ENCODE measurements around the gene FN1. TPM values are rescaled to one million over a fixed set of nuclear protein-coding genes. Genes with fewer than 3 reads are reported as not detected.

The FN1 gene
- total RNA-seq, 3 donors from 2014 or later (not counting 1 experiment from before 2014, with no cell fraction given) = 0.30 TPM; not detected in 2

DNA sequence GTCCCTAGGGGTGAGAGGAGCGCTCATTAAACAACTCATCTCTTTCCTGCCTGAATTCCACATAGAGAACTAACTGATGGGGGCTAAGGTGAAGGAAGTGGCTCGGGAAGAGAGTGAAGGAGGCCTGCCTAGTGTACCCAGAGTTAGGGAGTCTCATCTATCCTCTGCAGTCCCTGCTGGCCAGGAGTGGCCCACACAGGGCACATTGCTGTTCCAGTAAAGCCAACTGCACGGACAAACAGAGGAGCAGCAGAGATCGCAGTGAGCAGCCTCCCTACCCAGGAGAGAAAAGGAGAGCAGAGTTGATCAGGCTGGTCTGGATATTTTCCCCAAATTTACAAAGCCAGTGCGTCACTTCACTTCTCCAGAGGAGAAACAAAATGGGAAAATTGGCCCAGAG lies 16.9 kb upstream of the FN1 start:
- Mint-ChIP-seq H3K27ac (no peak overlapping the region), H3K36me3 (no peaks in the 10 kb centered on the region), H3K9me3 (no peaks in the 10 kb centered on the region), H3K4me3 (no peak overlapping the region), H3K27me3 (ENCODE audit: low read depth in 2 of 2) (peaks cover 26 to 49% of the 10 kb centered on the region in 2 donors), H3K4me1 (no peaks in the 10 kb centered on the region)
- Histone ChIP-seq H3K4me3 (ENCODE audit: low read length) (no peak overlapping the region), H3K36me3 (ENCODE audit: control insufficient read depth, insufficient read depth, low read length) (no peaks in the 10 kb centered on the region), H3K9me3 (ENCODE audit: control insufficient read depth, insufficient read depth, low read length) (no peaks in the 10 kb centered on the region), H3K27ac (ENCODE audit: low read length) (no peak overlapping the region), H3K27me3 (ENCODE audit: control insufficient read depth, insufficient read depth, low read length) (peaks cover 7% of the 10 kb centered on the region), H3K4me1 (ENCODE audit: control insufficient read depth, insufficient read depth, low read length) (no peaks in the 10 kb centered on the region)
- intact Hi-C loops (cut with micrococcal nuclease) = no loop called here
- 83% methylated on average over 4 of the region's 5 CpGs for WGBS (ENCODE audit: insufficient coverage)
- TF ChIP-seq, protein P1, sequence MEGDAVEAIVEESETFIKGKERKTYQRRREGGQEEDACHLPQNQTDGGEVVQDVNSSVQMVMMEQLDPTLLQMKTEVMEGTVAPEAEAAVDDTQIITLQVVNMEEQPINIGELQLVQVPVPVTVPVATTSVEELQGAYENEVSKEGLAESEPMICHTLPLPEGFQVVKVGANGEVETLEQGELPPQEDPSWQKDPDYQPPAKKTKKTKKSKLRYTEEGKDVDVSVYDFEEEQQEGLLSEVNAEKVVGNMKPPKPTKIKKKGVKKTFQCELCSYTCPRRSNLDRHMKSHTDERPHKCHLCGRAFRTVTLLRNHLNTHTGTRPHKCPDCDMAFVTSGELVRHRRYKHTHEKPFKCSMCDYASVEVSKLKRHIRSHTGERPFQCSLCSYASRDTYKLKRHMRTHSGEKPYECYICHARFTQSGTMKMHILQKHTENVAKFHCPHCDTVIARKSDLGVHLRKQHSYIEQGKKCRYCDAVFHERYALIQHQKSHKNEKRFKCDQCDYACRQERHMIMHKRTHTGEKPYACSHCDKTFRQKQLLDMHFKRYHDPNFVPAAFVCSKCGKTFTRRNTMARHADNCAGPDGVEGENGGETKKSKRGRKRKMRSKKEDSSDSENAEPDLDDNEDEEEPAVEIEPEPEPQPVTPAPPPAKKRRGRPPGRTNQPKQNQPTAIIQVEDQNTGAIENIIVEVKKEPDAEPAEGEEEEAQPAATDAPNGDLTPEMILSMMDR (IDR thresholded peaks at IDR 0.05) = no peak
- ATAC-seq (no peak), DNase-seq (no peak)

DNA sequence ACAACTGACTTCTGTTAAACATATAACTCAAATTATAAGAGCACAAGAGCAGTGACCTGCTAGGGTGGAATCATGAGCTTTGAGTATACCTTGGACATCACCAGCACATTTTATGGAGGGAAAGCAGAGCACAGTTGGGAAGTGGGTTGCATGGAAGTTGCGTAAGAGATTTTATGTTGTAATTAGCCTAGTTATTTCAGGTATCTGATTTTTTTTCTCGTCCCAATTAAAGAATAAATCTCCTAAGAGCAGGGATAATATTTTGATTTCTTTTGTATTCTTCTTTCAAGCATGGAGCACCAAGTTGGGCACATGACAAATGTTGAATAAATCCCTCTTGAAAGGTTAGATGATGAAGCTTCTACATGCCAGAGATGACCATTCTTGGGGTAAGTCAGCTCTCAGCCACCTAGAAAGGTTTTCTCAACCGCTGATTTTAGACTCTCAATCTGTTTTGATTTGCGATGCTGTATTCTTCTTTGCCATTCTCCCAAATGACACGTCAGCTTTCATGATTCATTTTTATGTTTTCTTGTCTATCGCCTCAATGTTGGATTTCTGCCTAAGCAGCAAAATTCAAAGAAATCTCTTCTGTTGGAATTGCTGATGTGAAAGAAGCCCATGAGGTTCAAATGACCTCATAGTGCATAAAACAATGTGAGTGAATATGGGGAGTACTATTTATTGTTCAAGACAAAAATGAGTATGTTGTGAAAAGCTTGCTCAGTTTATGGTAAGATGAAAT lies 15.3 kb upstream of the FN1 start:
- no peaks in the 10 kb centered on the region for H3K4me1 Mint-ChIP-seq
- Histone ChIP-seq H3K4me1 (ENCODE audit: control insufficient read depth, insufficient read depth, low read length) (no peaks in the 10 kb centered on the region), H3K4me3 (ENCODE audit: low read length) (no peak overlapping the region), H3K27me3 (ENCODE audit: control insufficient read depth, insufficient read depth, low read length) (peaks cover 9% of the 10 kb centered on the region), H3K36me3 (ENCODE audit: control insufficient read depth, insufficient read depth, low read length) (no peaks in the 10 kb centered on the region), H3K9me3 (ENCODE audit: control insufficient read depth, insufficient read depth, low read length) (no peaks in the 10 kb centered on the region), H3K27ac (ENCODE audit: low read length) (no peak overlapping the region)
- no peaks in the 10 kb centered on the region for H3K36me3 Mint-ChIP-seq
- no peak overlapping the region for H3K27ac Mint-ChIP-seq
- H3K4me3 Mint-ChIP-seq = no peak overlapping the region
- intact Hi-C loops (cut with micrococcal nuclease) = no loop called here
- H3K9me3 Mint-ChIP-seq = no peaks in the 10 kb centered on the region
- DNase-seq = no peak
- ATAC-seq = no peak
- peaks cover 26 to 61% of the 10 kb centered on the region in 2 donors for H3K27me3 Mint-ChIP-seq (ENCODE audit: low read depth in 2 of 2)
- WGBS (ENCODE audit: insufficient coverage) = 92% methylated on average over 4 of the region's 6 CpGs
- TF ChIP-seq, protein P1 (IDR thresholded peaks at IDR 0.05) = no peak

DNA sequence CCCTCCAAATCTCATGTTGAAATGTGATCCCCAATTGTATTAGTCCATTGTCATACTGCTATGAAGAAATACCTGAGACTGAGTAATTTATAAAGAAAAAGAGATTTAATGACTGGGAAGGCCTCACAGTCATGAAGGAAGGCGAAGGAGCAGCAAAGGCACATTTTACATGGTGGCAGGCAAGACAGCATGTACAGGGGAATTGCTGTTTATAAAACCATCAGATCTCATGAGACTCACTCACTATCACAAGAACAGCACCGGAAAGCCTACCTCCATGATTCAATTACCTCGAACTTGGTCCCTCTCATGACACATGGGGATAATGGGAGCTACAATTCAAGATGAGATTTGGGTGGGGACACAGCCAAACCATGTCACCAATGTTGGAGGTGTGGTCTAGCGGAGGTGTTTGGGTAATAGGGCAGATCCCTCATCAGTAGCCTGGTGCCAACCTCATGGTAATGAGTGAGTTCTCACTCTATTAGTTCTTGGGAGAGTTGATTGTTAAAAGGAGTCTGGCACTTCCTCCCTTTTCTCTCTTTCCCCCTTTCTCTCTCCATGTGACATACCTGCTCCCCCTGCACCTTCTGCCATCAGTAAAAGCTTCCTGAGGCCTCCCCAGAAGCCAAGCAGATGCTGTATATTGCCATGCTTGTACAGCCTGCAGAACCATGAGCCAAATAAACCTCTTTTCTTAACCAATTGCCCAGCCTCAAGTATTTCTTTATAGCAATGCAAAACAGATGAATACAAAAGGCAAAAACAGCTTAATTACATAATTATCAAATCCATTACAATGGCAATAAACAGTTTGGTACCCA lies 14.5 kb upstream of the FN1 start:
- H3K36me3 ChIP-seq (ENCODE audit: control insufficient read depth, insufficient read depth, low read length) = no peaks in the 10 kb centered on the region
- intact Hi-C loops (cut with micrococcal nuclease) = no loop called here
- H3K9me3 Mint-ChIP-seq = no peaks in the 10 kb centered on the region
- TF ChIP-seq, protein P1 (IDR thresholded peaks at IDR 0.05) = no peak
- H3K27ac ChIP-seq (ENCODE audit: low read length) = no peak overlapping the region
- H3K4me1 Mint-ChIP-seq = no peaks in the 10 kb centered on the region
- no peaks in the 10 kb centered on the region for H3K9me3 ChIP-seq (ENCODE audit: control insufficient read depth, insufficient read depth, low read length)
- H3K27me3 Mint-ChIP-seq (ENCODE audit: low read depth in 2 of 2) = peaks cover 26 to 61% of the 10 kb centered on the region in 2 donors
- no peaks in the 10 kb centered on the region for H3K4me1 ChIP-seq (ENCODE audit: control insufficient read depth, insufficient read depth, low read length)
- no peak for DNase-seq
- no peak overlapping the region for H3K4me3 Mint-ChIP-seq
- ATAC-seq = no peak
- 92% methylated on average over 4 of the region's 4 CpGs for WGBS (ENCODE audit: insufficient coverage)
- H3K36me3 Mint-ChIP-seq = no peaks in the 10 kb centered on the region
- H3K4me3 ChIP-seq (ENCODE audit: low read length) = no peak overlapping the region
- no peak overlapping the region for H3K27ac Mint-ChIP-seq
- peaks cover 9% of the 10 kb centered on the region for H3K27me3 ChIP-seq (ENCODE audit: control insufficient read depth, insufficient read depth, low read length)
